ENCODE results near the gene VWF.
"Not testable (repeated sequence)": the region's sequence is repeated elsewhere in the genome, so short reads cannot be mapped to it uniquely, and the experiment has no call there.

The VWF gene

DNA sequence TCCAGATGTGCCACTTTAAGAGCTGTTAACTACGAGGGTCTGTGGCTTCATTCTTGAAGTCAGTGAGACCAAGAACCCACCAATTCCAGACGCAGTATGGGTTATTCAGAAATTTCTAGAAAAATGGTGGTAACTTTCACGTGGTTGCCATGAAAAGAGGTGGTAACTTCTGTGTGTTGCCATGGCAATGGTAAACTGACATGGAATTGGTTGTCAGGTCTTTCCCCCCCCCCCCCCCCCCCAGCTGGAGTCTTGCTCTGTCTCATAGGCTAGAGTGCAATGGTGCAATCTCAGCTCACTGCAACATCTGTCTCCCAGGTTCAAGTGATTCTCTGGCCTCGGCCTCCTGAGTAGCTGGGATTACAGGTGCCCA is 18.8 kb upstream of the VWF start:
- no peak for DNase-seq

DNA sequence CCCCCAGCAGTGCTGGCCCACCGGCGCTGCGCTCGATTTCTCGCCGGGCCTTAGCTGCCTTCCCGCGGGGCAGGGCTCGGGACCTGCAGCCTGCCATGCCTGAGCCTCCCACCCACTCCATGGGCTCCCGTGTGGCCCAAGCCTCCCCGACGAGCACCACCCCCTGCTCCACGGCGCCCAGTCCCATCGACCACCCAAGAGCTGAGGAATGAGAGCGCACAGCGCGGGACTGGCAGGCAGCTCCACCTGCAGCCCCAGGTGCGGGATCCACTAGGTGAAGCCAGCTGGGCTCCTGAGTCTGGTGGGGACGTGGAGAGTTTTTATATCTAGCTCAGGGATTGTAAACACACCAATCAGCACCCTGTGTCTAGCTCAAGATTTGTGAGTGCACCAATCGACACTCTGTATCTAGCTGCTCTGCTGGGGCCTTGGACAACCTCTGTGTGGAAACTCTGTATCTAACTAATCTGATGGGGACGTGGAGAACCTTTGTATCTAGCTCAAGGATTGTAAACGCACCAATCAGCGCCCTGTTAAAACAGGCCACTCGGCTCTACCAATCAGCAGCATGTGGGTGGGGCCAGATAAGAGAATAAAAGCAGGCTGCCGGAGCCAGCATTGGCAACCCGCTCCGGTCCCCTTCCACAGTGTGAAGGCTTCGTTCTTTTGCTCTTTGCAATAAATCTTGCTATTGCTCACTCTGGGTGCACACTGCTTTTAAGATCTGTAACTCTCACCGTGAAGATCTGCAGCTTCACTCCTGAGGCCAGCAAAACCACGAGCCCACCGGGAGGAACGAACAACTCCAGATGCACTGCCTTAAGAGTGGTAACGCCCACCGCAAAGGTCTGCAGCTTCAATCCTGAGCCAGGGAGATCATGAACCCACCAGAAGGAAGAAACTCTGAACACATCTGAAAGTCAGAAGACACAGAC is 18.2 kb upstream of the VWF start:
- DNase-seq, result not testable (repeated sequence)

DNA sequence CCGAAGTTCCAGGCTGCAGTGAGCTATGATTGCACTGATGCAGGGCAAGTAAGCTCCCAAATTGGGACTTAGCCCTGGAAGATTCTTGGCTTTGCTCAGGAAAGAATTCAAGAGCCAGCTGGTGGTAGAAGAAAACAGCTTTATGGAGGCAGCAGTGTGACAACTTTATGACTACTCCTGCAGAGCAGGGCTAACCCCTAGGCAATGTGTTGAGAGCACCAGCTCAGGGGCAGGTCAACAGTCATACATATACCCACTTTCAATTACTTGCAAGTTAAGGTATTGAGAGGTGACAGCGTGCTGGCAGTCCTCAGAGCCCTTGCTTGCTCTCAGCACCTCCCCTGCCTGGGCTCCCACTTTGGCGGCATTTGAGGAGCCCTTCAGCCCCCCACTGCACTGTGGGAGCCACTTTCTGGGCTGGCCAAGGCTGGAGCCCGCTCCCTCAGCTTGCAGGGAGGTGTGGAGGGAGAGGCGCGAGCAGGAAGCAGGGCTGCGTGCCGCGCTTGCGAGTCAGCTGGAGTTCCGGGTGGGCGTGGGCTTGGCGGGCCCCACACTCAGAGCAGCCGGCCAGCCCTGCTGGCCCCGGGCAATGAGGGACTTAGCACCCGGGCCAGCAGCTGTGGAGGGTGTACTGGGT is 17.4 kb upstream of the VWF start:
- not testable (repeated sequence) for DNase-seq

DNA sequence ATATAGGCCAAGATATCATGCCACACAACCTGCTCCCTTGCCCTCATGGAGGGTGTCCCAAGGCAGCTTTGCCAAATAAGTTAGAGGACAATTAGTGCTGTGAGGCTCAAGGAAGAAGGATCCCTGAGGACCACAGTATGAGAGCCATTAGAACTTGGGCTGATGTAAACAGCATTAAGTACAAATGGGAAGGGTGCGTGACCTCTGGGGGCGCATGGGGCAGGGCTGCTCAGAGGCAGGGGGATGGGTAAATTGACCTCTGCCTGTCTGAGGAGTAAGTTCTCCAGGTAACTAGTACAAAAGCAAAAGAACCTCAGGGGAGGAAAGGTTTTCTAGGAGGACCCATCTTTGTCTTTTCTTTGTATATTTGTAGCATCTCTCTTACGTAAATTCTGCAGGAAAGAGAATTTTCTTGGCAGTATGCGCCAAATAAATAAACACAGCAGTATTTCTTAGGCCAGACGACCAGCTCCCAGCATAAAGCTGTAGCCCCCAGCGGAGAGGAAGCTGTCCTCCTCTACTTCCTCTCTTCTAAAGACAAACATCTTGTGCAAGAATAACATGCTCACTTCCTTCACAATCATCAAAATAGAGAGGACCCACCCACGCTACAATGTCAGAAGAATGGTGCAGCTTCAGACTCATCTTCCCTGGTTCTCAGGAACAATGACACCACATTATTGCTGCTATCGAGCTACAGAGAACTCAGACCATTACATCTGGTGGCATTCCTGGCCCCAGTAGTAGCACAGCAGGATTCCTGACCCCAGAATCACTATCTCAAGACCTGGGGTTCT is 16.4 kb upstream of the VWF start:
- no peak for DNase-seq

- no peak for DNase-seq
Observed at GRCh38 chr12:6135071-6135470, 10.6 kb upstream of the VWF start.

GRCh38 chr12:6133642-6134041 is 9.2 kb upstream of the VWF start:
- no peak for DNase-seq

- DNase-seq, result no peak
Observed at GRCh38 chr12:6132496-6132895, 8.0 kb upstream of the VWF start.

- no peak for DNase-seq
Observed at GRCh38 chr12:6125310-6125608, 789 bp upstream of the VWF start.

GRCh38 chr12:6123258-6123657 is 1.2 kb downstream of the VWF start:
- no peak for DNase-seq

DNA sequence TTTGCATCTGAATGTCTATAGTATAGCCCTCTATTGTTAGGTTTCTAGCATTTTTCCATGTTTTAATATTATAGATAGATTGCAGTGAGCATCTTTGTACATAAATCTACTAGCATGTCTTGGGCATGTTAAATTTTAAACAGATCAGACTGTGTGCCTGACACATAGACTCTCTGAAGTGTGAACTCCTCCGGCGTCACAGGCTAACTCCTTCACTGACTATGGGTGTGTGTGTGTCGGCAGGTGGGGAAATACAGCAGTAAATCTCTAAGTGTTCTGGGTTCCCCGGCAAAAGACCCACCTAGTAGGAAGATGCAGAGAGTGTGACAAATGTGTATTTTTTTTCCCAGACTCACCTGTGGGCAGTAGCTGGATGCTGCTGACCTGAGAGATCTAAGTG is 2.3 kb downstream of the VWF start:
- DNase-seq, result no peak

- DNase-seq, result no peak
Observed at GRCh38 chr12:6120796-6121473, 3.5 kb downstream of the VWF start.

DNA sequence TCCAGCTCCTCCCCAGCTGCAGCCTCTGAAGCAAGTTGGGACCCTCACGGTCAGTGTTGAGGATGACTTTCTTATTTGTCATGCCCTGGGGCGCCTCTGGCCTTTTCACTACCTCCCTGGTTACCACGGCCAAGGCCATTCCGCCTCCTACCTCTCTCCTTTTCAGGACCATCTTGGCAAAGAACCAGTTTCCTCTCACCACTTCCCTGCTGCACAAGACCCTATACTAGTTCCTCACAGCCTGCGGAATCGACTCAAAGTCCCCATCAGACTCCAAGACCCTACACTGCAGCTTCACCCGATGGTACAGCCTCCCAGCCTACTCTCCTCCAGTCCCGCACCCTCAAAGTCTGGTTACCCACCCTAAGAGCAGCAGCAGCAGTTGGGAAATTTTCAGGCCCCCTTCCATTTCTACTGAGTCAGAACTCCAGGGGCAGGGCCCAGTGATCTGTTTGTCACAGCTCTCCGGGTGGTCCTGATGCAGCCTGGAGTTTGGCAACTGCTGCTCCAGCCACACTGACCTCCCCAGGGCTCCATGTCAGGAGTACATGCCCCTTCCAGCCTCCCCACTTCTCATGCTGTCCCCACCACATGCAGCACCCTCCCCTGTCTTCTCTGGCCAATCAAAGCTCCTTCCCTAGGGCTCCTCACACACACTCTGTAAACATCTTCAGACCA is 5.4 kb downstream of the VWF start:
- no peak for DNase-seq

DNA sequence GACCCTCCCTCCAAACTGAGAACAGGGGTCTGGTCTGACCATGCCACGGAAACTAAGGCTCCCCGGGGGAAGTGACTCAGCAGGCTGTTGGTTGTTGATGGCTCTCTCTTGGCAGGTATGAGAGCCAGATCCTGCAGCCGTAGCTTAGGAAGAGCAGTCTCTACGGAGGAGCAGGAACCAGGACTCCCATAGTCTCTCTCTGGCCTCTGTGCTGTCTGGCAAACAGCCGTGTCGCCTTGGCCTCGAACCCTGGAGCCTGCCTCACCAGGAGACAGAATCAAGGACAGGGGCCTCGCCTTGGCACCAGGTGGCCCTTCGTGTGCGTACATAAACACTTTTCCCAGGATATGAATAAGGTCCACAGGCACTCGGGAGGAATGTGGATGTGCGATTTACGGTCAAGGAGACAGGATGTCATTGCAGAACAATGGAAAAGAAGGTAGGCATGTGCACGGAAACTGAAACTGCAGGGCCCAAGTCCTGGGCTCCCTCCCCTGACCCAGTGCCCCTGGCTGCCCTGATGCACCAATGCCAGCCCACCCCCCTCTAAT is 7.9 kb downstream of the VWF start:
- DNase-seq, result no peak

DNA sequence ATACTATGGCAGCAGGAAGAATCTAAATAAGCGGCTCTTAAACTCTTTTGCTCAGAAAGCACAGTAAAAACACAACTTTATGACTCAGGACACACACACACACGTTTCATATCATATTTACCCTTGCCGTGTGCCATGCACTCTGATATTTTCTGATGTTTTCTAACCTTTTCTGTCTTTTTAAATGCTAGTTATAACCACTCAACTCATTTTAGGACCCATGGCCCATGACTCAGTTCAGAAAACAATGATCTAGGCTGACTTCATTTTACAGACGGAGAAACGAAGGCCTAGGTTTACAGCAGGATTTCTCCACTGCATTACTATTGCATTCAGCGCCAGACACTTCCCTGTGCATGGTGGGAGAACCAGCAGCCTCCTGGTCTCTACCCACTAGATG is 9.1 kb downstream of the VWF start:
- DNase-seq, result no peak

- no peak for DNase-seq
Observed at GRCh38 chr12:6114476-6114870, 10.0 kb downstream of the VWF start.

GRCh38 chr12:6113691-6114475 is 10.6 kb downstream of the VWF start:
- no peak for DNase-seq

- no peak for DNase-seq
Observed at GRCh38 chr12:6112004-6112403, 12.5 kb downstream of the VWF start.

- DNase-seq, result no peak
Observed at GRCh38 chr12:6110006-6110405, 14.5 kb downstream of the VWF start.

- no peak for DNase-seq
Observed at GRCh38 chr12:6106218-6106617, 18.3 kb downstream of the VWF start.

DNA sequence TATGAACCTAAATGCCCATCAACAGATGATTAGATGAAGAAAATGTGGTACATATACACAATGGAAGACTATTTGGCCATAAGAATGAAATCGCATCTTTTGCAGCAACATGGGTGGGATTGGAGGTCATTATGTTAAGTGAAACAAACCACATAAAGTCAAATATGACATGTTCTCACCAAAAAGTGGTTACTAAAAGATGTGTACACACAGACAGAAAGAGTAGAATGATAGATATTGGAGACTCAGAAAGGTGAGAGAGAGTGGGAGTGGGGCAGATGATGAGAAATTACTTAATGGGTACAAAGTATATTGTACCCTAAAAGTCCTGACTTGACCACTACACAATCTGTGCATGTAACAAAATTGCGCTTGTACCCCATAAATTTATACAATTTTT is 19.6 kb downstream of the VWF start:
- DNase-seq, result no peak

GRCh38 chr12:6104027-6104426 is 20.4 kb downstream of the VWF start:
- no peak for DNase-seq

DNA sequence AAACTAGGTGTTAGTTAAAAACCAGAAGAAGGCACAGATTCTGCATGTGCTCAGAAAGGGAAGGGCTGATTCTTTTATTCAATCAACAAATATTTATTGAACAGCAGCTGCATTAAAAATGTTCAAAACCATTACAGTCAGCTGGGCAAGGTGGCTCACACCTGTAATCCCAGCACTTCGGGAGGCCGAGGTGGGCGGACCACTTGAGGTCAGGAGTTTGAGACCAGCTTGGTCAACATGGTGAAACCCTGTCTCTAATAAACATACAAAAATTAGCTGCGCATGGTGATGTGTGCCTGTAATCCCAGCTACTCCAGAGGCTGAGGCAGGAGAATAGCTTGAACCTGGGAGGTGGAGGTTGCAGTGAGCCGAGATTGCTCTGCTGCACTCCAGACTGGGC is 22.4 kb downstream of the VWF start:
- DNase-seq, result not testable (repeated sequence)
